ENCODE measurements around the gene GABBR2.

DNA sequence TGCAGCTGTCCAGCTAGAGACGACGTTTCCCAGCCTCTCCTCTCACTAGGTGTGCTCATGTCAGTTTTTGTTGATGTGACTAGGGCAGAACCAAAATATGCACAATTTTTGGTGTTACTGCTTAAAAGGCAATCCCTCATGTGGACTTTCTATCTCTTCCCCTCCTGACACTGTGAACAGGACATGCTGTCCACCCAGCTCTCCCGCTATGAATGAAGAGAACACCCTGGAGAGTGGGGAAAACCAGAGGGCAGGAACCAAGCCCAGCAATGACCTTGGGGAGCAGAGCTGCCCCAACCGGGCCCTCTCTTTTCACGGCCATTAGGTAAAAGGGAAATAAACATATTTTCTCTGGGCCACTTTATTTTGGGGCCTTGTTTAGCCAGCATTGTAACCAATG lies 406.6 kb downstream of the GABBR2 start:
- TF ChIP-seq, protein P1, sequence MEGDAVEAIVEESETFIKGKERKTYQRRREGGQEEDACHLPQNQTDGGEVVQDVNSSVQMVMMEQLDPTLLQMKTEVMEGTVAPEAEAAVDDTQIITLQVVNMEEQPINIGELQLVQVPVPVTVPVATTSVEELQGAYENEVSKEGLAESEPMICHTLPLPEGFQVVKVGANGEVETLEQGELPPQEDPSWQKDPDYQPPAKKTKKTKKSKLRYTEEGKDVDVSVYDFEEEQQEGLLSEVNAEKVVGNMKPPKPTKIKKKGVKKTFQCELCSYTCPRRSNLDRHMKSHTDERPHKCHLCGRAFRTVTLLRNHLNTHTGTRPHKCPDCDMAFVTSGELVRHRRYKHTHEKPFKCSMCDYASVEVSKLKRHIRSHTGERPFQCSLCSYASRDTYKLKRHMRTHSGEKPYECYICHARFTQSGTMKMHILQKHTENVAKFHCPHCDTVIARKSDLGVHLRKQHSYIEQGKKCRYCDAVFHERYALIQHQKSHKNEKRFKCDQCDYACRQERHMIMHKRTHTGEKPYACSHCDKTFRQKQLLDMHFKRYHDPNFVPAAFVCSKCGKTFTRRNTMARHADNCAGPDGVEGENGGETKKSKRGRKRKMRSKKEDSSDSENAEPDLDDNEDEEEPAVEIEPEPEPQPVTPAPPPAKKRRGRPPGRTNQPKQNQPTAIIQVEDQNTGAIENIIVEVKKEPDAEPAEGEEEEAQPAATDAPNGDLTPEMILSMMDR (conservative IDR thresholded peaks at IDR 0.05; ENCODE audit: low read depth, low read length), result no peak
- TF ChIP-seq EZH2 (IDR thresholded peaks at IDR 0.05; ENCODE audit: borderline replicate concordance, low read depth, low read length, poor library complexity, severe bottlenecking), result no peak

All from A673 (cell line).